NCI-H2196 treated with DMSO at 0.1 percent for 48 hours (cell line): ENCODE data around the gene B4GALT5.
"Not testable (repeated sequence)": the region's sequence is repeated elsewhere in the genome, so short reads cannot be mapped to it uniquely, and the experiment has no call there.

ENCODE experiments used
- DNase-seq: peaks from one replicate; lab custom pipeline; 2025; ENCODE audit not compliant: unreplicated experiment; lab: John Stamatoyannopoulos, UW

The B4GALT5 gene

DNA sequence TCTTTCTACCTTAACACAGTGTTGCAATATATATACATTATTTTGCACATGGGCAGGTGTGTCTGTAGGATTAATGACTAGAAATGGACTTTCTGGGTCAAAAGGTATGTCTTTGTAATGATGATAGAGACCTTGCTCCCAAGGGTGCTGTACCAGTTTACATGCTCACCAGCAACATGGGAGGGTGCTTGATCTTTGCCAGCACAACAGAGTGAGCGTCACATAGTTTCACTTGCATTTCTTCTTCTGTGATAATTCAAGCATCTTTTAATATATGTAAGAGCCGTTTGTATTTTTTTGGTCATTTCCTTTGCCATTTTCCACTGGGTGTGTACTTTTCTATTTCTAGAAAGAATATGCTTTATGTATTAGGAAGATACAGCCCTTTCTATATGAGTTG is 23.6 kb upstream of the B4GALT5 start:
- DNase-seq = no peak

DNA sequence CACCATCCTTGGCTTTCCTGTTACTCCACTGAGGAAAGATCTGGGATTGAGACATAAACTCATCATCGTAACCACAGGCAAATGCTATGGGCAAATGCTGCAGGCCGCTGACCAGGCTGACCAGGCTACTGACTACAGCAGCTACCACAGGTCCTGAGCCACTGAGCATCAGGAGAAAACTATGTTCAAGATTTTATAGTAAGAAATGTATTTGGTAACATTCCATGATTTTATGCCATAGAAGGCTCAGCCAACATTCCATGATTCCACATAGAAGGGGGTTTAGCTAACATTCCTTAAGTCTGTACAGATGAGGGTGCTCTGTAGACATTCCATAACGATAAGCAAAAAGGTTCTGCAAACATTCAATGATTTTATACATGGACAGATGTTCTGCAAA is 16.1 kb upstream of the B4GALT5 start:
- DNase-seq = no peak

DNA sequence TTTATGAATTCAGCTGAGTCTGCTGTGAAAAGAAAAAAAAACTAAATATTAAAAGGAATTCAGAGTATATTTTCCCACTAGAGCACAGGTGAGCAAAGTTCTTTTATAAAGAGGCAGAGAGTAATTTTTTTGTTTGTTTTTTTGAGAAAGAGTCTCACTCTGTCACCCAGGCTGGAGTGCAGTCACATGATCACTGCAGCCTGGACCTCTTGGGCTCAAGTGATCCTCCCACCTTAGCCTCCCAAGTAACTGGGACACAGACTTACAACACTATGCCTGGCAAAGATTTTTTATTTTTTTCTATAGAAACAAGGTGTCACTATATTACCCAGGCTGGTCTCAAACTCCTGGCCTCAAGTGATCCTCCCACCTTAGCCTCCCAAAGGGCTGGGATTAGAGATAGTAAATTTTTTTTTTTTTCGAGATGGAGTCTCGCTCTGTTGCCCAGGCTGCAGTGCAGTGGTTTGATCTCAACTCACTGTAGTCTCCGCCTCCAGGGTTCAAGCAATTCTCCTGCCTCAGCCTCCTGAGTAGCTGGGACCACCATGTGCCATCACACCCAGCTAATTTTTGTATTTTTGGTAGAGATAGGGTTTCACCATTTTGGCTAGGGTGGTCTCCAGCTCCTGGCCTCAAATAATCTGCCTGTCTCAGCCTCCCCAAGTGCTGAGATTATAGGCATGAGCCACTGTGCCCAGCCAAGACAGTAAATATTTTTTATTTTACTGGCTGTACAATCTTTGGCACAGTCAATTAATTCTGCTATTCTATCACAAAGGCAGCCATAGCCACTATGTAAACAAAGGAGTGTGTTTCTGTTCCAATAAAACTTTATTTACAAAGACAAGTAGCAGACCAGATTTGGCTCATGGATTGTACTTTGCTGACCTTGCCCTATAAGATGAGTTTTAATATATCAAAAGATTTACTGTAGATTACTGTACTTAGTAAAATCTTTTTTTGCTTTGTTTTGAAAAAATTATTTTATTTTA is 14.5 kb upstream of the B4GALT5 start:
- no peak for DNase-seq

DNA sequence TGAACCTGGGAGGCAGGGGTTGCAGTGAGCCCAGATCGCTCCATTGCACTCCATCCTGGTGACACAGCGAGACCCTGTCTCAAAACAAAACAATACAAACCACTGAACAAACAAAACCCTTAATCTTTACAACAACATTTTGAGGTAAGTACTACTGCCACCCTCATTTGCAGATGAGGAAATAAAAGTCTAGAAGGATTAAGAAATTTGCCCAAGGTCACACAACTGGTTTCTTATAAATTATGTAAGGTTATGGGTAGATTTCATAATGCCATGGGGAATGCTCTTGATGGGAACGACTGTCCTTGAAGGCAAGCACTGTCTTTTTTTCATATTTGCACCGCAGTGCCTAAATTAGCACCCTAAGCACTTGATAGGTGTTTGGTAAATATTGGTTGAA is 13.8 kb upstream of the B4GALT5 start:
- no peak for DNase-seq

DNA sequence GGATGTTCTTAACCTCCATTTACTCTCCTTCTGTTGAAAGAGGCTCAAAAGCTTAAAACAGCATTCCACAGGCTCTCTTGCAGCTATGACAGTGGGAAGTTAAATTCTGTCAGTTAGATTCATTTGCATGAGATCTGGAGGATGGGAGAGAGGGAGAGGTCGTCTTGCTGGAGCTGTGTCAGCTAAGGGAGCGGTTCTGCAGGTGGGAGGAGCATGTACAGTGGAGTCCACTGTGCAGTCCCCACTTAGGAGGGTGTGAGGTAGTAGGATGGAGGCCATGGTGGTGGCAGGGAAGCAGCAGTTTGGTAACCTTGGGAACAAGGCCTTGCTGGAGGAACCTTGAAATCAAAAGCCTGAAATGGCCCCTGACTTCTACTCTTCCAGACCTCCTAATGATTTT is 12.0 kb upstream of the B4GALT5 start:
- DNase-seq = no peak

DNA sequence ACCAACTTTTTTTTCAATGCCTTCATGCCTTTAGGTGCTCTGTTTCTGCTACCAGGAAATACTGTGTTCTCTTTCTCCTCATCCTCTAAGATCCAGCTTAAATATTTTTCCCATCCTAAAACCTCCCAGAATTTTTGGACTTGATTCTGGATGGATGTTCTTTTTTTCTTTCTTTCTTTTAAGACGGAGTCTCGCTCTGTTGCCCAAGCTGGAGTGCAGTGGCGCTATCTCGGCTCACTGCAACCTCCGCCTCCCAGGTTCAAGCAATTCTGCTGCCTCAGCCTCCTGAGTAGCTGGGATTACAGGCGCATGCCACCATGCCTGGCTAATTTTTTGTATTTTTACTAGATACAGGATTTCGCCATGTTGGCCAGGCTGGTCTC is 11.5 kb upstream of the B4GALT5 start:
- not testable (repeated sequence) for DNase-seq

DNA sequence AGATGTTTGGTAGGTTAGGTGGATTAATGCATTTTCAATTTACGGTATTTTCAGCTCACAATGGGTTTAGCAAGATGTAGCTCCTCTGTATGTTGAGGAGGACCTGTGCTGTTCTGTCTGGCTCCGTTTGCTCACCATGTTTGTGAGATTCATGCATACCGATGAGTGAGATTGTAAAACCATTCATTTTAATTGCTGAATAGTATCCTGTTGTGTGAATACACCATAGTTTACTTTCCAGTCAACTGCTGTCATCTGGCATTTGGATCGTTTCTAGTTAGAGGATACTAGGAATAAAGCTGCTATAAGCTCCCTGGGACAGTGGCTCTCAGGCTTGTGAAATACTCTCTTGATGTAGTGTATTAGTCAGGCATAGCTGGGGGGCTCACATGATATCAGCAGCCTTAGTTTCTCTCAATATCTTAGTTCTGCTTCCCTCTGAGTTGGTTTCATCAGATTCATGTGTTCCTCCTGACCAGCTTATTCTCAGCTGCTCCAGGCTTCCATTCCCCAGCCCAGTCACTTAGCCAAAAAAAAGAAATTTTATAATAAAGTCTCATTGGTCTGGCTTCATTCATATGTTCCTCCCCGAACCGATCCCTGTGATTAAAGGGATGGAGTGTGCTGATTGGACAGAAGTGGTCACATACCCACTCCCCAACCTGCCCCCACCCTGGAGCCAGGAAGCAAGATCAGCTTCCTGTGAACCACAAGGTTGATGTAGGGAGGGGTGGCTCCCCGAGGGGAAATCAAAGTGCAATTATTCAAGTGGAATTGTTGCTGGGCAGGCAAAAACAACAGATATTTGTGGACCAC is 10.9 kb upstream of the B4GALT5 start:
- DNase-seq = no peak

DNA sequence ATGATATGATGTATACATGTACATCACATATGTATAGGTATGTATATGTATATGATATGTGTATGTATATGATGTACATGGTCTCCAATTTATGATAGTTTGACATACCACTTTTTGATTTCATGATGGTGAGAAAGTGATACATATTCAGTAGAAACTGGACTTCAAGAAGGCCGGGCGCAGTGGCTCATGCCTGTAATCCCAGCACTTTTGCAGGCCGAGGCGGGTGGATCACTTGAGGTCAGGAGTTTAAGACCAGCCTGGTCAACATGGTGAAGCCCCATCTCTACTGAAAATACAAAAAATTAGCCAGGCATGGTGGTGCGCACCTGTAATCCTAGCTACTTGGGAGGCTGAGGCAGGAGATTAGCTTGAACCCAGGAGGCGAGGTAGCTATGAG is 10.1 kb upstream of the B4GALT5 start:
- not testable (repeated sequence) for DNase-seq

DNA sequence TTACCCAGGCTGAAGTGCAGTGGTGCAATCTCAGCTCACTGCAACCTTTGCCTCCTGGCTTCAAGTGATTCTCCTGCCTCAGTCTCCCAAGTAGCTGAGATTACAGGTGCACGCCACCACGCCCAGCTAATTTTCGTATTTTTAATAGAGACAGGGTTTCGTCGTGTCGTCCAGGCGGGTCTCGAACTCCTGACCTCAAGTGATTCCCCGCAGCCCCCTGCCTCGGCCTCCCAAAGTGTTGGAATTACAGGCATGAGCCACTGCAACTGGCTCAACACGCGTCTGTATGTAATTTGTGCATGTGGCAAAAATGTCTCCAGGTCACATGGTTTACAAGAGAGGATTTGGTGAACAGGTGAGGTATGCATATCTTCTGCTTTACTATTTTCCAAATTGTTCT is 7.6 kb upstream of the B4GALT5 start:
- not testable (repeated sequence) for DNase-seq

DNA sequence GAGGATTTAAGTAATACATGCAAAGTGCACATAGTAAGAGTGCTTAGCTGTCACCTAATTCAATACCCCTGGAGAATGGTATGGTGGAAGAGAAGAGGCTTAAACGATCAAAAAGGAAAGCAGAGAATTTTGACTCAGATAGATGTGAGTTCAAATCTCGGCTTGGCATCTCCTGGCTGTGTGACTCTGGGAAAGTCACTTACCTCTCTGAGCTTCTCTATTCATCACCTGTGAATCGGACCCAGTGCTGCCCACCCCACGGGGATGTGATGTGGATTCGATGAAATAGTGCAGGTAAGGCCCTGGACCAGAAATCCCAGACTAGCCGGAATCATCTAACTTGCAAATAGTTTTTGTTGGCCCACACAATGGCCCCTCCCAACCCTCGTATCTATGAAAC is 1.8 kb upstream of the B4GALT5 start:
- no peak for DNase-seq

DNA sequence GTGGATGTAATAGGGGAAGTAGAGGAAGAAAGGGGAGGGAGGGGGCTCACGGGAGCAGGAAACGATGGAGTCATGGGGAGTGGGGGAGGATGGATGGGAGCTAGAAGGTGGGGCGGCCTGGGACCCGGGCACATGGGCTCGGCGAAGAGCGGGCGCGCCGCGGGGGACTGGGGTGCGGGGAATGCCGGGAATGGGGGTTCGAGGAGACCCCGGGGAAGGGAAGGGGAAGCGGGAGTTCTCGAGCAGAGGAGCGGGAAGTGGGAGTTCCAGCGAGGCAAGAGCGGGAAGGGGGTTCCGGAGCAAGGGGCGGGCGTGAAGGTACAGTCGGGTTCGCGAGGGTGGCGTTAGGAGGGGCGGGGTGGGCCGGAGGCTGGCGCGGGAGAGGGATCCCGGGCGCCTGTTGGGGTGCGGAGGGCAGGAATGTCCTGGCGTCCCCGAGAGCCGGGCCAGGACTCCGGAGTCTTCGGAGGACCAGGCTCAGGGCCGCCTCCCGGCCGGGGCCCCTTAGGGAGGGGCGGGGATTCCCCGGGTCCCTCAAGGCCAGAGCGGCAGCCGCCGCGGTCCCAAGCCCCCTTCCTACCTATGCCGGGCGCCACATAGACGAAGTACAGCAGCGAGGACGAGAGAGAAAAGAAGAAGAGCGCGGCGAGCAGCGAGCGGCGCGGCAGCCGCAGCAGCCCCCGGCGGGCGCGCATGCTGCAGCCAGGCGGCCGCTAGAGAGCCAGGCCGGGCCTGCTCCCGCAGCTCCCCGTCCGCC is 504 bp downstream of the B4GALT5 start:
- no peak for DNase-seq

DNA sequence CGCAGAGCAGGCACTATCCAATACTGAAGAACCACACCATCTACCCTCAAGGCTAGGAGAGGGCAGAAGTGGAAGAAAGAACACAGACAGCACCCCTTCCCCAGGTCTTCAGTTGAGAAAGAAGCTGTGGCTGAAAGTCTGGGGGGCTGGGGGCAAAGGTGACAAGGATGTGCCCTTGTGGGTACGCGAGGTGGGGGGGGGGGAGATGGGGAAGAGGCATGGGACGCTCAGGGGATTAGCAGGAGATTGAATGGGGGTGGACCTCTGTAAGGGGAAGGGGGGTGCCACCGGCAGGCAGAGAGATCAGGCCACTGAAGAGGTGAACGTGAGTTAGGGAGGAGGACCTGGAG is 1.1 kb downstream of the B4GALT5 start:
- no peak for DNase-seq

DNA sequence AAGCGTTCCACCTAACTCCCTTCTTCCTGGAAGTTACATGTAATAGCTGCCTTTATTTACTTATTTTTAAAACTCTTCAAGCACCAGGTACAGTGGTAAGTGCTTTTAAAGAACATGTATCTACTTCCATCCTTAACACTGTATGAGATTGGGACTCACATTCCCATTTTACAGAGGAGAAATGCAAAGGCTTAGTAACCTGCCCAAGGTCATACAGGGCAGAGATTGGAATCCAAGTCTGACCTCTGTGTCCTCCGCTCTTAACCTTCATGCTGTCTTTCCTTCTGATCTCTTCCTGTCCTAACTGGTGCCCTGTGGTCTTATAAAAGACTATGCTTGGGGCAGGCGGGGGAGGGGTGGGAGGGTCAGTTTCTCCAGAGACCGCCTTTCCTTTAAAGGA is 1.6 kb downstream of the B4GALT5 start:
- no peak for DNase-seq

DNA sequence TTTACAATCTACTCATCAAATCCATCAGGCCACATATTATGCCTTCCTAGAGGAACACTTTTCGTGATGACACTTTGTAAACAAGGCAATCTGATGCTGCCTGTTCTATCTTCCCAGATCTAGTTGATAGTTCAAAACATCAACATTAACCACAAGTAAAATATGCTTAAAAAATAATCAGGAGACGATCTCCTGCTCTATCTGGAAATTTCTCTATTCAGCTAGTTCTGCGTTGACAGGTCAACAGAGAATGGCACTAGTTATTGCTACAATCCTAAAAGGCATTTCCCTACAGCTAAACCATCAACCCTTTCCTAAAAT is 2.1 kb downstream of the B4GALT5 start:
- no peak for DNase-seq

DNA sequence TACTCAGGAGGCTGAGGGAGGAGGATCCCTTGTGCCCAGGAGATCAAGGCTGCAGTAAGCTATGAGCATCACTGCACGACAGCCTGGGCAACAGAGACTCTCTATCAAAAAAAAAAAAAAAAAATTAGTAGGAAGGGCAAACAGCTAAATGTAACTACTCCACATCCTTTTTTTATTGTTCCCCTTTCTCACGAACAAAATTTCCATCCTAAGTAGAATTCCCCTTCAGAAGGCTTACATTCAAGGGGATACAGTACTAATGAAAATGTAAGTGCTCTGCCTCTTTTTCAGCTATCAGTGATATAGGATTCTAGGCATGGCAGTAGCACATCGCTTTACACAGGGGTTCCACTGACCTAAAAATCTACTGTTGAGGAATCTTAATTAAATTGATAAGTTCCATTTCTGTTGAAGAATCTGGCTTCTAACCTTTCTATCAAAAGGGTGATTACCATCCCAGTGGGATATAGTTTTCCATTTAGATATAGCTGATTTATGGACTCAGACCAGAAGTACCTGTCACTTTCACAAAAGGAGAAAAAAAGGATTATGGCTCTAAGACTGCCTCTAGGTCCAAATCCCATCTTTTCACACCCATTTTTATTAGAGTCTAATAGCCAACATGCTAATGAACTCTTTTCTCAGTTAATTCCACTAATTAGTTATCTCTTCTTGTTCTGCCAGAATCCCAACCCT is 2.6 kb downstream of the B4GALT5 start:
- DNase-seq = no peak

DNA sequence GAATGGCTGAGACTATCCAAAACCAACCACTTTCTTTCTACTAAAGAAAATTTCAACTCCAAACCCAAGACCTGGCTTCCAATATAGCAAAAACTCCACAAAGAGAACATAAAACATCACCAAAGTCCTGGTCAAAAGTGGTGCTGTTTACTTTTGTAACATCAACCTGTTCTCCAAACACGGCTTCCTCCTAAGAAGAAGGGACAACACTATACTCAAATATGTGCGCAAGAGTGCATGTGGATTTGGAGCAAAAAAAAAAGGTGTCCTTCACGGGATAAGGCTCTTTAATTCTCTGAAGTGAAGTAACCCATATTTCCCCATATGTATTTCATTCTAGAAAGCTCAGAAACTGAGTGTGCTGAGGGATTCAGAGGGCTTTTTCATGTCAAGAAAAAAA is 6.6 kb downstream of the B4GALT5 start:
- DNase-seq = no peak

DNA sequence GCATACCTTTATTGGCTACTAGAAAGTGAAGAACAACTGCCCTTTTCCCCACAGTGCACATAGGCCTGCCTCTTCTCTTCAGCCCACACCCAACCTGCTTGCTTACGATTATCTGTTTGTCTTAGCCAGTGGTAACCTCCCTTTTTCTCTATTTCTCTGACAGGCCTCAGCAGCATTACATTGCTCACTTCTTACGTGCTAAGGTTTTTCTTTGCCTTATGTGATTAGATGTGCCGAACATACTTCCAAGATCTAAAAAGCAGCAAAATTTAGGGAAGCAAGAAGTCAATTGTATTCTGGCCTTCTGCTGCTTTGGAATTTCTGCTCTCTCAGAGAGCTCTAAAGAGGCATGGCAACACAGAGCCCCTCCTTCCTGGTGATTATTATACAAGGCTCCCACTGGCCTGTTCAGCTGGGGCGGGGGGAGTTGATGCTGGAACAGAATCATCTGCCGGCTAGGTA is 7.0 kb downstream of the B4GALT5 start:
- DNase-seq = no peak

DNA sequence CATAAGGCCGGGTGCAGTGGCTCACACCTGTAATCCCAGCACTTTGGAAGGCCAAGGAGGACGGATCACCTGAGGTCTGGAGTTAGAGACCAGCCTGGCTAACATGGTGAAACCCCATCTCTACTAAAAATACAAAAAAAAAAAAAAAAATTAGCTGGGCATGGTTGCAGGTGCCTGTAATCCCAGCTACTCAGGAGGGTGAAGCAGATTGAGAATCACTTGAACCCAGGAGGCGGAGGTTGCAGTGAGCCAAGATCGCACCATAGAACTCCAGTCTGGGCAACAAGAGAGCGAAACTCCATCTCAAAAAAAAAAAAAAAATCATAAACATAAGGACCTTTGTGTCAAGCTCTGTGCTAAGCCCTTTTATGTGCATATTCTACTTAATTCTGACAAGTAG is 7.8 kb downstream of the B4GALT5 start:
- DNase-seq = not testable (repeated sequence)

DNA sequence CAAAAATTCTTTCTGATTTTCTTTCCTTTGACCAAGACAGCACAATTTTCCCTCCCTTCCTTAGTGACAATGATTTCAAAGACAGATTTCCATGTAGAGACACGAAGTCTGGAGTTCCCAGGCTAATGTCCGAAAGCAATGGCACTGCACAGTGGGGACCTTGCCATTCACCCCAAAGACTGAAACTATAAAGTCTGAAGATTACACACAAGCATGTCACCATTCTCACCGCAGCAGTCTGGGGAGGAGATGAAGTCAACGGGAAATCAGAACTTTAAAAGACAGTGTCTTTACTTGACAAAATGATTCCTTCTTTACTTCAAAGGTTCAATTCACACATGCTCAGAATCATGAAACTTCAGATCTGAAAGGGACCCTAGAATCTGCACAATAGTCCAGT is 8.3 kb downstream of the B4GALT5 start:
- DNase-seq = no peak

DNA sequence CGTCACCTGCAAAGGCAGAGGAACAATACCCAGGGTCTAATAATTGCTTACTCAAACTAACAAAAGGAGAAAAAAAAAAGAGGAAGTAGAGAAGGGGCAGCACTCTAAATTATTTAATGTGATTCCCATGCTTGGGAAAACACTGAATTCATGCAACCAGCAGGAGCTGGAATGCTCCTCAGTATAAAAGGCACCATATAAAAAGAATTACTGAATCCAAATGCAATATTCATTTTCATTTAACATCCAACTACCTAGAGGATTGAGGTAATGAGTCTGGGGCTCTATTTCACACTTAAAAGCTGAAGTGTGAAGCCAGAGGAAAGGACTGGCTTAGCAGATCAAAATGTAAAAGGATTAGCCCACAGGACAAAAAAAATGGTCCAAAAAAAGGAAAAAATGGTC is 8.7 kb downstream of the B4GALT5 start:
- DNase-seq = no peak

DNA sequence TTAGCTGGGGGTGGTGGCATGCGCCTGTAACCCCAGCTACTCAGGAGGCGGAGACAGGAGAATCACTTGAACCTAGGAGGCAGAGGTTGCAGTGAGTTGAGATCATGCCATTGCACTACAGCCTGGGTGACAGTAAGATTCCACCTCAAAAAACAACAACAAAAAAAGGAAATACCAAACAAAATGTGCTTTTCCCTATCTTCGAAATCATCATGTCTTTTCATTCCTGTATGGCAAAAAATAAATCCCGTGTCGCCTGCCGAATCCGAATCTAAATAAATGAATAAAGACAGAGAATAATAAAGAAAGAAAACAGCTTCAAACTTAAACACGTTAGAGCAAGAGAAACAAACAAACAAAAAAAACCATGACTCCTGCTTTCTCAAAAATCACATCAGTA is 11.8 kb downstream of the B4GALT5 start:
- no peak for DNase-seq
